ENCODE results near the gene SERPINA12. TPM values are rescaled to one million over a fixed set of nuclear protein-coding genes. Genes with fewer than 3 reads are reported as not detected.
"Not testable (repeated sequence)": the region's sequence is repeated elsewhere in the genome, so short reads cannot be mapped to it uniquely, and the experiment has no call there.

SERPINA12 gene
- total RNA-seq, 1 experiment from 2014 or later, result not detected

GRCh38 chr14:94505206-94505605 lies 4.1 kb downstream of the SERPINA12 start:
- DNase-seq (ENCODE audit: low read depth), result no peak
- in situ Hi-C loops (cut with HindIII; ENCODE audit: low pct_unique_long_range_greater_than_20kb, low sequenced_read_pairs), result no loop called here

GRCh38 chr14:94501588-94502516 lies 7.4 kb downstream of the SERPINA12 start:
- in situ Hi-C loops (cut with HindIII; ENCODE audit: low pct_unique_long_range_greater_than_20kb, low sequenced_read_pairs), result no loop called here
- DNase-seq (ENCODE audit: low read depth), result no peak

- DNase-seq (ENCODE audit: low read depth), result no peak
- in situ Hi-C loops (cut with HindIII; ENCODE audit: low pct_unique_long_range_greater_than_20kb, low sequenced_read_pairs), result no loop called here
These were observed 9.0 kb downstream of the SERPINA12 start for GRCh38 chr14:94500264-94500663.

GRCh38 chr14:94499673-94500072 lies 9.6 kb downstream of the SERPINA12 start:
- DNase-seq (ENCODE audit: low read depth), result no peak
- in situ Hi-C loops (cut with HindIII; ENCODE audit: low pct_unique_long_range_greater_than_20kb, low sequenced_read_pairs), result no loop called here

- DNase-seq (ENCODE audit: low read depth), result no peak
- in situ Hi-C loops (cut with HindIII; ENCODE audit: low pct_unique_long_range_greater_than_20kb, low sequenced_read_pairs), result no loop called here
These were observed 11.1 kb downstream of the SERPINA12 start for GRCh38 chr14:94498215-94498614.

- in situ Hi-C loops (cut with HindIII; ENCODE audit: low pct_unique_long_range_greater_than_20kb, low sequenced_read_pairs), result no loop called here
- DNase-seq (ENCODE audit: low read depth), result no peak
These were observed 15.2 kb downstream of the SERPINA12 start for GRCh38 chr14:94494085-94494484.

GRCh38 chr14:94491511-94491910 lies 17.8 kb downstream of the SERPINA12 start:
- no peak for DNase-seq (ENCODE audit: low read depth)
- in situ Hi-C loops (cut with HindIII; ENCODE audit: low pct_unique_long_range_greater_than_20kb, low sequenced_read_pairs), result no loop called here

- DNase-seq (ENCODE audit: low read depth), result no peak
- in situ Hi-C loops (cut with HindIII; ENCODE audit: low pct_unique_long_range_greater_than_20kb, low sequenced_read_pairs), result no loop called here
These were observed 19.9 kb downstream of the SERPINA12 start for GRCh38 chr14:94489336-94489735.

GRCh38 chr14:94486883-94487282 lies 22.4 kb downstream of the SERPINA12 start:
- DNase-seq (ENCODE audit: low read depth), result no peak
- in situ Hi-C loops (cut with HindIII; ENCODE audit: low pct_unique_long_range_greater_than_20kb, low sequenced_read_pairs), result no loop called here

- in situ Hi-C loops (cut with HindIII; ENCODE audit: low pct_unique_long_range_greater_than_20kb, low sequenced_read_pairs), result no loop called here
- peak; percentile 44 for DNase-seq (ENCODE audit: low read depth)
These were observed 23.1 kb downstream of the SERPINA12 start for GRCh38 chr14:94485944-94486841.

- in situ Hi-C loops (cut with HindIII; ENCODE audit: low pct_unique_long_range_greater_than_20kb, low sequenced_read_pairs), result no loop called here
- no peak for DNase-seq (ENCODE audit: low read depth)
These were observed 24.8 kb downstream of the SERPINA12 start for GRCh38 chr14:94484481-94484880.

GRCh38 chr14:94483729-94484275 lies 25.5 kb downstream of the SERPINA12 start:
- in situ Hi-C loops (cut with HindIII; ENCODE audit: low pct_unique_long_range_greater_than_20kb, low sequenced_read_pairs), result no loop called here
- DNase-seq (ENCODE audit: low read depth), result no peak

GRCh38 chr14:94483071-94483451 lies 26.2 kb downstream of the SERPINA12 start:
- in situ Hi-C loops (cut with HindIII; ENCODE audit: low pct_unique_long_range_greater_than_20kb, low sequenced_read_pairs), result no loop called here
- no peak for DNase-seq (ENCODE audit: low read depth)

GRCh38 chr14:94482132-94483070 lies 26.9 kb downstream of the SERPINA12 start:
- in situ Hi-C loops (cut with HindIII; ENCODE audit: low pct_unique_long_range_greater_than_20kb, low sequenced_read_pairs); DNase-seq (ENCODE audit: low read depth): not testable (repeated sequence)

GRCh38 chr14:94481468-94482131 lies 27.7 kb downstream of the SERPINA12 start:
- in situ Hi-C loops (cut with HindIII; ENCODE audit: low pct_unique_long_range_greater_than_20kb, low sequenced_read_pairs), result no loop called here
- no peak for DNase-seq (ENCODE audit: low read depth)

GRCh38 chr14:94480809-94481208 lies 28.5 kb downstream of the SERPINA12 start:
- in situ Hi-C loops (cut with HindIII; ENCODE audit: low pct_unique_long_range_greater_than_20kb, low sequenced_read_pairs), result no loop called here
- DNase-seq (ENCODE audit: low read depth), result no peak

- no peak for DNase-seq (ENCODE audit: low read depth)
- in situ Hi-C loops (cut with HindIII; ENCODE audit: low pct_unique_long_range_greater_than_20kb, low sequenced_read_pairs), result no loop called here
These were observed 30.8 kb downstream of the SERPINA12 start for GRCh38 chr14:94478420-94478819.

All from Caki2 (cell line).